Spleen (tissue), 7 donors: ENCODE measurements around the gene KTN1.

Source experiments
- CTCF ChIP-seq, 11 experiments: fragments of 200-600 bp in 7 of 11; fragments of 450-650 bp in 4 of 11; sonication (generic) in 4 of 11; IDR thresholded peaks in 8 of 11; conservative IDR thresholded peaks in 3 of 11; 1 replicate in 7 of 11; 2 replicates in 4 of 11; pipeline versions ENCODE4 v1.4.0 to v1.8.0; 2016 to 2021; ENCODE audit warnings: antibody characterized with exemption in 11 of 11, inconsistent platforms in 4 of 11, mild to moderate bottlenecking in 1 of 11
- POLR2A ChIP-seq, 3 donors: fragments of 450-650 bp; IDR thresholded peaks; one replicate each; pipeline ENCODE4 v1.5.1; 2017; ENCODE audit warnings: antibody characterized with exemption in 3 of 3, mild to moderate bottlenecking in 1 of 3
- POLR2AphosphoS5 ChIP-seq, 3 donors: sonication (generic); formaldehyde crosslinking; IDR thresholded peaks; one replicate each; pipeline ENCODE4 v1.5.1; 2017; ENCODE audit warnings: antibody characterized with exemption in 3 of 3
- donor health status: DM: no; HTN: no; CAD: no; lungs with moderate emphysema.
- donor health status: DM: no; HTN: no; CAD: no.
- donor health status: DM: no; HTN: no; CAD: no.

- TF ChIP-seq POLR2A (IDR thresholded peaks at IDR 0.05) (no peak), CTCF (IDR thresholded peaks at IDR 0.05 in 8 of 11, conservative IDR thresholded peaks at IDR 0.05 in 3 of 11) (peak in 1 of 11 experiments; percentile 39), POLR2AphosphoS5 (IDR thresholded peaks at IDR 0.05) (peak in 2 of 3 donors; percentile 30 to 66)
Measured at GRCh38 chr14:55580470-55581341, 699 bp downstream of the KTN1 start.
